DND-41 (cell line): ENCODE data around the gene SEC61A2.

Experiments
- CTCF ChIP-seq: IDR thresholded peaks from 2 replicates; pipeline ENCODE4 v1.5.1; 2012; ENCODE audit warnings: borderline replicate concordance, low read length, moderate library complexity, mild to moderate bottlenecking; ENCODE audit not compliant: poor library complexity, severe bottlenecking; ENCODE audit errors: extremely low read depth
- EZH2 ChIP-seq: IDR thresholded peaks from 3 replicates; pipeline ENCODE4 v1.6.1; 2012; ENCODE audit warnings: borderline replicate concordance, low read depth, mild to moderate bottlenecking, moderate library complexity, low read length, inconsistent platforms; ENCODE audit not compliant: severe bottlenecking

GRCh38 chr10:12194752-12195271 is 65.3 kb downstream of the SEC61A2 start:
- TF ChIP-seq CTCF: no peak
- no peak for TF ChIP-seq EZH2
